Calu3 (cell line): ENCODE measurements around the gene CSTPP1. TPM values are rescaled to one million over a fixed set of nuclear protein-coding genes. Genes with fewer than 3 reads are reported as not detected.

Experiments
- BruUV-seq: library from RNA; stranded (reverse); fragments of 400-500 nt; replicated peaks from 2 replicates; lab custom pipeline; 2021; lab: Mats Ljungman, UMichigan
- CTCF ChIA-PET: fragments of 300-600 bp; sonication (Branson Sonifier 250); formaldehyde crosslinking; loops from one replicate; lab custom pipeline; 2022; ENCODE audit warnings: antibody characterized with exemption; lab: Charles Lee
- DNase-seq: peaks from one replicate; pipeline ENCODE4 v3.0.0; 2022
- H3K27ac Mint-ChIP-seq: one replicate; pipeline ENCODE4 v1.8.0; 2022; ENCODE audit warnings: mixed read lengths; ENCODE audit not compliant: unreplicated experiment
- H3K27me3 Mint-ChIP-seq: one replicate; pipeline ENCODE4 v1.8.0; 2022; ENCODE audit warnings: mixed read lengths; ENCODE audit not compliant: unreplicated experiment
- H3K36me3 Mint-ChIP-seq: one replicate; pipeline ENCODE4 v1.8.0; 2022; ENCODE audit warnings: mild to moderate bottlenecking, moderate library complexity, mixed read lengths; ENCODE audit not compliant: insufficient read depth, unreplicated experiment
- H3K4me1 Mint-ChIP-seq: one replicate; pipeline ENCODE4 v1.8.0; 2022; ENCODE audit warnings: mild to moderate bottlenecking, low read depth, mixed read lengths; ENCODE audit not compliant: unreplicated experiment
- H3K4me3 Mint-ChIP-seq: one replicate; pipeline ENCODE4 v1.8.0; 2022; ENCODE audit warnings: mild to moderate bottlenecking, low read depth, moderate library complexity, mixed read lengths; ENCODE audit not compliant: unreplicated experiment
- H3K9me3 Mint-ChIP-seq: one replicate; pipeline ENCODE4 v1.8.0; 2022; ENCODE audit warnings: low read depth, mixed read lengths; ENCODE audit not compliant: unreplicated experiment
- CTCF ChIP-seq: fragments of 200-600 bp; IDR thresholded peaks from one replicate; pipeline ENCODE4 v1.8.0; 2022; ENCODE audit warnings: antibody characterized with exemption; ENCODE audit not compliant: unreplicated experiment
- intact Hi-C: fragments of 100-400 bp; cut with micrococcal nuclease; formaldehyde crosslinking; loops from one replicate; pipeline ENCODE4 v1.10.0; 2022; ENCODE audit not compliant: unreplicated experiment
- total RNA-seq: library from RNA; stranded (reverse); gene quantifications from 2 replicates; pipeline ENCODE4 v1.2.3, GENCODE V29; 2022

The CSTPP1 gene
- total RNA-seq, 1 experiment from 2014 or later: 23.2 TPM

- Mint-ChIP-seq H3K9me3 (no peaks in the 10 kb centered on the region), H3K4me3 (no peak overlapping the region), H3K27ac (no peak overlapping the region), H3K36me3 (peaks cover 19% of the 10 kb centered on the region), H3K4me1 (no peaks in the 10 kb centered on the region), H3K27me3 (no peaks in the 10 kb centered on the region)
- no TSS peak for BruUV-seq
- intact Hi-C loops: loop anchor here (2.0 kb wide), 1 partner anchor 36 kb away; no protein-coding TSS in a partner anchor
- no peak for TF ChIP-seq CTCF
- DNase-seq: no peak
- CTCF ChIA-PET: interaction anchor here (0.6 to 1.0 kb wide), 5 partner anchors 8 to 268 kb away, joined by 3 to 7 read pairs (median 3); no protein-coding TSS in a partner anchor
Observed at GRCh38 chr11:47154616-47155570, 218.3 kb downstream of the CSTPP1 start.

DNA sequence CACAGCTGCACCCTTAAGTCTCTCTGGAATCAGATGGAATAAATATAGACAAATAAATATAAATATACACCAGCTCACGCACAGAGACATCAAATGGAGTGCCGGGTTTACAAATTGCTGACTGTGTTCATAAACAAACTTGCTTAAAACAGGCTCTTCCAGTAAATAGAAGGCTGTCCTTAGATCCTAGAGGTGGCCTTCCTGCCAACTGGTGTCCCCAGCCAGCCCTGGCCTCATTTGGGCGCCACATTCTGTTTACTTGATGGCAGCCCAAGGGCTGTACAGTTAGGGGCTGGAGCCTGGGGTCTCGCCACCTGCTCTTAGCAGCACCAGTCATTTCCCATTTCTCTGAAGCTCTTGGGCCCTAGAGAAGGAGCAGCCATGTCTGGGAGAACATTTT lies 219.3 kb downstream of the CSTPP1 start:
- DNase-seq: no peak
- no peak for TF ChIP-seq CTCF
- Mint-ChIP-seq H3K36me3 (peaks cover 22% of the 10 kb centered on the region), H3K4me3 (no peak overlapping the region), H3K9me3 (no peaks in the 10 kb centered on the region), H3K27me3 (no peaks in the 10 kb centered on the region), H3K4me1 (no peaks in the 10 kb centered on the region), H3K27ac (no peak overlapping the region)
- CTCF ChIA-PET: interaction anchor here (0.6 to 1.0 kb wide), 2 partner anchors 29 to 243 kb away, joined by 3 read pairs; no protein-coding TSS in a partner anchor
- intact Hi-C loops: loop anchor here (2.0 kb wide), 1 partner anchor 35 kb away; no protein-coding TSS in a partner anchor
- BruUV-seq: no TSS peak

DNA sequence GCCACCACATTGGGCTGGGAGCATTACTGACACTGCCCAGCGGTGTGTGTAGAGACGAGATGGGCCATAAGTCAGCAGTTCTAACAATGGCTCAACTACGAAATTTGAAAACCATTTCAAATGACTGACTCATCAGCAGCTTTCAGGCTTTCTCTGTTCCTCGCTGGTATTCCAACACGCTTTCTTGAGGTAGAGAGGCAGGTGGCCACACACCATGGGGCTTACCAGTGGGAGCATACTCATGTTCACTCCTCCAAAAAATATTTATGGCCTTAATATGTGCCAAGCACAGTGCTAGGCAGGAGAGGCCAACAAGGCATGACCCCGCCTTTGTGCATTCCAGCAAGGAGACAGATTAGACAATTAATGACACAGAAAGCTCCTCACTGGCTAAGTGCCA lies 219.8 kb downstream of the CSTPP1 start:
- Mint-ChIP-seq H3K27ac (no peak overlapping the region), H3K4me3 (no peak overlapping the region), H3K9me3 (no peaks in the 10 kb centered on the region), H3K4me1 (no peaks in the 10 kb centered on the region), H3K27me3 (no peaks in the 10 kb centered on the region), H3K36me3 (peaks cover 25% of the 10 kb centered on the region)
- no peak for DNase-seq
- intact Hi-C loops: no loop called here
- TF ChIP-seq CTCF: no peak
- CTCF ChIA-PET: interaction anchor here (0.6 kb wide), 1 partner anchor 105 kb away, joined by 5 read pairs; no protein-coding TSS in a partner anchor
- no TSS peak for BruUV-seq

DNA sequence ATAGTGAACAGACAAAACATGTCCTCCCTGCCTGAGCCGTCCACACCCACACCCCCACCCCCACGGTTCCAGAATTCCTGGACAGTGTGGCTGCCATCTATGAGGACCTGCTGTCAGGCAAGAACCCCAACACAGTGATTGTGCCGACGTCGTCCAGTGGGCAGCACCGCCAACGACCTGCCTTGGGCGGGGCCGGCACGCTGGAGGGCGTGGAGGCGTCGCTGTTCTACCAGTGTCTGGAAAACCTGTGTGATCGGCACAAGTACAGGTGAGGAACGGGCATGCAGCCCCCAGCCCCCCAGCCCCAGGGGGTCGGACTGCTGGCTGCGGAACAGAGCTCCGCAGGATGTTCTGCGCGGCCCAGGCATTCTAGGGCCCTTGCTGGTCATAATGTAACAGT lies 220.4 kb downstream of the CSTPP1 start:
- CTCF ChIA-PET: interaction anchor here (0.6 kb wide), 1 partner anchor 104 kb away, joined by 5 read pairs; no protein-coding TSS in a partner anchor
- Mint-ChIP-seq H3K4me3 (no peak overlapping the region), H3K36me3 (peaks cover 32% of the 10 kb centered on the region), H3K27me3 (no peaks in the 10 kb centered on the region), H3K4me1 (no peaks in the 10 kb centered on the region), H3K9me3 (no peaks in the 10 kb centered on the region), H3K27ac (no peak overlapping the region)
- DNase-seq: no peak
- TF ChIP-seq CTCF: no peak
- BruUV-seq: no TSS peak
- intact Hi-C loops: no loop called here
